ENCODE measurements around the gene WDR20. TPM values are rescaled to one million over a fixed set of nuclear protein-coding genes. Genes with fewer than 3 reads are reported as not detected.

The WDR20 gene
- total and polyA plus RNA-seq, 11 donors = 10.4 to 26.5 (median 19.5) TPM

DNA sequence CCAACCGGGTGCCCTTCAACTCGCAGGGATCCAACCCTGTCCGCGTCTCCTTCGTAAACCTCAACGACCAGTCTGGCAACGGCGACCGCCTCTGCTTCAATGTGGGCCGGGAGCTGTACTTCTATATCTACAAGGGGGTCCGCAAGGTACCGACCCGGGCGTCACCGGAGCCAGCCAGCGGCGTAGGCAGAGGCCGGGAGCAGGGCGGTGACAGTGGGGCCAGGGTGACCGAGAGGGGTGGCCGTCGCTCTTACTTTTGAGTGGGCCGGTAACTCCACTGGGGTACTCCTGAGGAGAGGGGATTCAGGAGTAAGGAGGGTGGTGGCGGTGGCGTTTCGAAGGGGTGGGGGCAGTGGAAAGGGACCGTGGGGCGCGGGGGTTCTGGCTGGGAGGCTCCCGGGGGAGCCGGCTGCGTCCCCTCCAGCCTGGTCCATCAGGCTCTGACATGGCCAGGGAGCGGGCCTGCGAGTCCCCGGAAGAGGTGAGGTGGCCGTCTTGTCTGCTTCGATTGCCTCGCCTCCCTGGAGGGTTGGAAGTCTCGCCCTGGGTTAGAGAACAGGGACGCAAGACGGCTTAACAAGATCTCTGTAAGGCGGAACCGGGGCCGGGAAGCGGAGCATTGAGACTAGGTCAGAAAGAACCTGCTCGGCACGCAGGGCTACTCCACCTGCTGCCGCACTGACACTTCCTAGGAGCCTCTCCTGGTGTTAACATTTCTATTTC lies 491 bp downstream of the WDR20 start:
- TF ChIP-seq, protein P1, sequence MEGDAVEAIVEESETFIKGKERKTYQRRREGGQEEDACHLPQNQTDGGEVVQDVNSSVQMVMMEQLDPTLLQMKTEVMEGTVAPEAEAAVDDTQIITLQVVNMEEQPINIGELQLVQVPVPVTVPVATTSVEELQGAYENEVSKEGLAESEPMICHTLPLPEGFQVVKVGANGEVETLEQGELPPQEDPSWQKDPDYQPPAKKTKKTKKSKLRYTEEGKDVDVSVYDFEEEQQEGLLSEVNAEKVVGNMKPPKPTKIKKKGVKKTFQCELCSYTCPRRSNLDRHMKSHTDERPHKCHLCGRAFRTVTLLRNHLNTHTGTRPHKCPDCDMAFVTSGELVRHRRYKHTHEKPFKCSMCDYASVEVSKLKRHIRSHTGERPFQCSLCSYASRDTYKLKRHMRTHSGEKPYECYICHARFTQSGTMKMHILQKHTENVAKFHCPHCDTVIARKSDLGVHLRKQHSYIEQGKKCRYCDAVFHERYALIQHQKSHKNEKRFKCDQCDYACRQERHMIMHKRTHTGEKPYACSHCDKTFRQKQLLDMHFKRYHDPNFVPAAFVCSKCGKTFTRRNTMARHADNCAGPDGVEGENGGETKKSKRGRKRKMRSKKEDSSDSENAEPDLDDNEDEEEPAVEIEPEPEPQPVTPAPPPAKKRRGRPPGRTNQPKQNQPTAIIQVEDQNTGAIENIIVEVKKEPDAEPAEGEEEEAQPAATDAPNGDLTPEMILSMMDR (IDR thresholded peaks at IDR 0.05) = no peak
- no peak for TF ChIP-seq POLR2A (IDR thresholded peaks at IDR 0.05)
- 0 to 1% (median 1%) methylated on average over 27 to 48 of the region's 48 CpGs for WGBS, 4 donors
- intact Hi-C loops (cut with DNase I) = loop anchor here in 4 of 10 donors (5.0 to 10.0 kb wide), 3 partner anchors 57 to 175 kb away; partner anchors contain the start of gene ZNF839 (in 3 of the 4)
- peak overlapping the region; percentile 30 to 92 (median 86) for H3K27ac ChIP-seq
- DNase-seq = peak in 4 of 5 donors; percentile 16 to 44 (median 38)
- H3K27me3 ChIP-seq = no peaks in the 10 kb centered on the region
- peaks cover 0 to 39% (median 24%) of the 10 kb centered on the region in 12 donors for H3K4me1 ChIP-seq
- H3K9me3 ChIP-seq = no peaks in the 10 kb centered on the region
- H3K36me3 ChIP-seq = peaks cover 0 to 14% (median 6%) of the 10 kb centered on the region in 9 donors
- H3K4me3 ChIP-seq = peak overlapping the region; percentile 74 to 100 (median 96)
- ATAC-seq = peak; percentile 6 to 31 (median 24)

DNA sequence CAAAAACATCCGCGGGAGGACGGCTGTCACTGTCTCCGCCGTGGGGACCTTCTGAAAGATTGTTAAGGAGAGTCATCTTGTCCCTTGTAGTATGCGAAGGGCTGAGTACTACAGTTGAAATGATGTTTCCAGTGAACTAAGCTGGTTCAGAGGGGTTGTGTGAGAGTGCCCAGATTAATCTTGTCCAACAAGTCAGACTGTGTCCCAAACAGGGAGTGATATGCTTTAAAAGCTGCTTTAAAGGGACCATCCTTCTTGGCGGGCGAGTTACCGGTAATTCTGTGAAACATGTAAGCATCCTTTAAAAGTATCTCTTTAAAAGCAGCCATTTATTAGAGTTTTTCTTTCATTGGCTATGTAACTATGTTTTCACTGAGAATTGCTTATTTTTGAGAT lies 1.1 kb downstream of the WDR20 start:
- H3K36me3 ChIP-seq = peaks cover 0 to 14% (median 6%) of the 10 kb centered on the region in 9 donors
- peak overlapping the region in 8 of 12 donors; percentile 70 to 92 (median 86) for H3K27ac ChIP-seq
- WGBS, 4 donors = 7 to 9% (median 8%) methylated on average over 9 of the region's 9 CpGs
- intact Hi-C loops (cut with DNase I) = loop anchor here in 4 of 10 donors (5.0 to 10.0 kb wide), 3 partner anchors 57 to 174 kb away; partner anchors contain the start of gene ZNF839 (in 3 of the 4)
- no peak for ATAC-seq
- DNase-seq = no peak
- no peaks in the 10 kb centered on the region for H3K9me3 ChIP-seq
- no peaks in the 10 kb centered on the region for H3K27me3 ChIP-seq
- peaks cover 0 to 42% (median 24%) of the 10 kb centered on the region in 12 donors for H3K4me1 ChIP-seq
- H3K4me3 ChIP-seq = peak overlapping the region; percentile 74 to 100 (median 96)
- TF ChIP-seq, protein P1 (IDR thresholded peaks at IDR 0.05) = no peak
- TF ChIP-seq POLR2A (IDR thresholded peaks at IDR 0.05) = no peak

DNA sequence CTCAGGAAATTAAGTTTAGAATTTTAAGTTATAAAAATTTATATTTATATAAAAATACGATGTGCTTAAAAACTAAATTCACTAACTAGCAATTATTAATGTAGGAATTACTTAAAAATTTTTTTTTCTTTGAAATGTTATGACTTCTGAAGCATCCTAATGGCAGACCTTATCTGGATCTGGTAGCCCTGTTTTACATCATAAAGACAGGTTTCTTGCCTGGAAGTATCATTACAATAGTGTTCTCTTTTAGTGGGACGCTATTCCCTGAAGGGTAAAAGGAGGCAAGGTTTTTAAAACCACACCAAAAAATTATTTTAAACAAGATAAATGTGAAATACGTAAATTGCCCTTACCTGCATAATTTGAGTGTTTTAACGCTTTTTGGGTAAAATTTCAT lies 2.1 kb downstream of the WDR20 start:
- Histone ChIP-seq H3K27ac (no peak overlapping the region), H3K36me3 (peaks cover 0 to 14% (median 6%) of the 10 kb centered on the region in 9 donors), H3K9me3 (no peaks in the 10 kb centered on the region), H3K4me3 (peak overlapping the region in 3 of 12 donors; percentile 76 to 100 (median 89)), H3K4me1 (peaks cover 0 to 49% (median 28%) of the 10 kb centered on the region in 12 donors), H3K27me3 (no peaks in the 10 kb centered on the region)
- no peak for DNase-seq
- ATAC-seq = no peak
- 79 to 85% (median 82%) methylated on average over 4 of the region's 4 CpGs for WGBS, 4 donors
- intact Hi-C loops (cut with DNase I) = loop anchor here in 4 of 10 donors (5.0 to 10.0 kb wide), 3 partner anchors 56 to 173 kb away; partner anchors contain the start of gene ZNF839 (in 3 of the 4)
- TF ChIP-seq, protein P1 (IDR thresholded peaks at IDR 0.05) = no peak
- TF ChIP-seq POLR2A (IDR thresholded peaks at IDR 0.05) = no peak

DNA sequence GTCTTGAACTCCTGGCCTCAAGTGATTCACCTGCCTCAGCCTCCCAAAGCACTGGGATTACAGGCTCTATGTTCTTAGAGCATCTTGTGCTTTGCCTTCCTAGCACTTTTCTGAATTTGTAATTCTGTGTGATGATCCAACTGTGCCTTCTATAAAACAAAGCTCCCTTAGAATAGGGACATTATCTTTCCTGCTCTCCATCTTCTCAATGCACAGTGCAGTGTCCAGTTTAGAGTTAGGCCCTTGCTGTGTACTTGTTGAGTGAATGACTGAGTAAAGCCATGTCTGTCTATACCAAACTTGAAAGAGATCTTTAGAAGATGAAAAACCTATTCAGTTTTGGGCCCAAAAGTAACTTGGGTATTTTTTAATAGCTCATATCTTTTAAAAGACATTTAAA lies 5.2 kb downstream of the WDR20 start:
- no peaks in the 10 kb centered on the region for H3K9me3 ChIP-seq
- ATAC-seq (no peak), DNase-seq (no peak)
- no peaks in the 10 kb centered on the region for H3K27me3 ChIP-seq
- no peak overlapping the region for H3K27ac ChIP-seq
- peaks cover 0 to 14% (median 6%) of the 10 kb centered on the region in 9 donors for H3K36me3 ChIP-seq
- TF ChIP-seq POLR2A (IDR thresholded peaks at IDR 0.05) = no peak
- TF ChIP-seq, protein P1 (IDR thresholded peaks at IDR 0.05) = no peak
- peaks cover 0 to 51% (median 25%) of the 10 kb centered on the region in 12 donors for H3K4me1 ChIP-seq
- H3K4me3 ChIP-seq = no peak overlapping the region
- intact Hi-C loops (cut with DNase I) = loop anchor here in 4 of 10 donors (5.0 to 10.0 kb wide), 3 partner anchors 52 to 170 kb away; partner anchors contain the start of gene ZNF839 (in 3 of the 4)
